GM21526 (cell line): ENCODE measurements around the gene CPNE9.
A peak's percentile ranks its signal among the peaks of the same experiment; 100 is the strongest.

Experiments used
- ATAC-seq: cut with Tn5 transposase; IDR thresholded peaks from one replicate; pipeline ENCODE4 v1.9.1; 2021; ENCODE audit warnings: moderate library complexity; ENCODE audit not compliant: unreplicated experiment, low FRiP score

The CPNE9 gene

GRCh38 chr3:9686703-9687102 lies 16.9 kb upstream of the CPNE9 start:
- ATAC-seq = no peak

GRCh38 chr3:9687514-9687913 lies 16.1 kb upstream of the CPNE9 start:
- no peak for ATAC-seq

- no peak for ATAC-seq
Measured at GRCh38 chr3:9688961-9689360, 14.7 kb upstream of the CPNE9 start.

- ATAC-seq = no peak
Measured at GRCh38 chr3:9689757-9690156, 13.9 kb upstream of the CPNE9 start.

- peak; percentile 82 for ATAC-seq
Measured at GRCh38 chr3:9690451-9691450, 12.9 kb upstream of the CPNE9 start.

GRCh38 chr3:9691636-9692035 lies 12.0 kb upstream of the CPNE9 start:
- ATAC-seq = no peak

- no peak for ATAC-seq
Measured at GRCh38 chr3:9692416-9692815, 11.2 kb upstream of the CPNE9 start.

- no peak for ATAC-seq
Measured at GRCh38 chr3:9695345-9695744, 8.3 kb upstream of the CPNE9 start.

- no peak for ATAC-seq
Measured at GRCh38 chr3:9695746-9696145, 7.9 kb upstream of the CPNE9 start.

GRCh38 chr3:9696480-9697220 lies 7.0 kb upstream of the CPNE9 start:
- no peak for ATAC-seq

GRCh38 chr3:9697892-9698291 lies 5.7 kb upstream of the CPNE9 start:
- ATAC-seq = no peak

GRCh38 chr3:9698293-9698692 lies 5.3 kb upstream of the CPNE9 start:
- no peak for ATAC-seq

- no peak for ATAC-seq
Measured at GRCh38 chr3:9700536-9700935, 3.1 kb upstream of the CPNE9 start.

GRCh38 chr3:9701006-9701405 lies 2.6 kb upstream of the CPNE9 start:
- no peak for ATAC-seq

- ATAC-seq = no peak
Measured at GRCh38 chr3:9701711-9702110, 1.9 kb upstream of the CPNE9 start.

GRCh38 chr3:9703240-9703639 lies 393 bp upstream of the CPNE9 start:
- ATAC-seq = no peak

- ATAC-seq = no peak
Measured at GRCh38 chr3:9704347-9705322, 1.0 kb downstream of the CPNE9 start.

GRCh38 chr3:9710174-9710739 lies 6.6 kb downstream of the CPNE9 start:
- ATAC-seq = no peak

- no peak for ATAC-seq
Measured at GRCh38 chr3:9712415-9712814, 8.8 kb downstream of the CPNE9 start.

GRCh38 chr3:9713142-9713541 lies 9.5 kb downstream of the CPNE9 start:
- ATAC-seq = no peak
